HG03558 (cell line): ENCODE measurements around the gene ANKS1B.

ENCODE experiments used
- ATAC-seq: cut with Tn5 transposase; IDR thresholded peaks from one replicate; pipeline ENCODE4 v1.9.1; 2021; ENCODE audit warnings: moderate number of reproducible peaks; ENCODE audit not compliant: unreplicated experiment; ENCODE audit errors: extremely low read depth

ANKS1B gene

DNA sequence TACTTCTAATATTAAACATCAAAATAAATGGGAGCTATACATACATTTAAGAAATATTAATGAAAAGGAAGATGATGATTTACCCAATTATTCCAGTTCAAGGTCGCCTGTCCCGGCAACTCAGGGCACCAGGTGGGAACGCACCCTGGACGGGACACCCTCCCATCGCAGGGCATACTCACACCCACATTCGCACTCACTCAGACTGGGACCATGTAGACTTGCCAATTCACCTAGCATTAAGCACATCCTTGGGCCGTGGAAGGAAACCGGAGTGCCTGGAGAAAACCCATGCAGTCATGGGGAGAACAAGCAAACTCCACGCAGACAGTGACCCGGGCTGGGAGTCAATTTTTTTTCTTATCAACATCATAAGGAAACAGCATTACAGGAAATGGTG is 864.8 kb downstream of the ANKS1B start:
- no peak for ATAC-seq

DNA sequence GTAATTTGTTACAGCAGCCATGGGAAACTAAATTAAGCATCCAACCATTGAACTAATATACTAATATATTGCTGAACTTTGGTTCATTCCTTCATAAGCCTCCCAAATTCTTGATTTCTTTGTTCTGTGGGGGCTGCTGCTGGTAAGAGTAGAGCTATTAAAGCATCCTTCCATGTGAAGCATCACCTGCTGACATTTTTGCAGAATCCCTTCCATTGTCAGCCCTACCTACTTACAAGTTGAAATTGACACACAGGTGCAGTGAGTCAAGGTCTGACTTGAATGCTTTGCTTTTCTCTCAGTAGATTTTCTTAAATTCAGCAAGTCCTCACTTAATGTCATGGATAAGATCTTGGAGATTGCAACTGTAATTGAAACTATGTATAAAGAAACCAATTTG is 865.3 kb downstream of the ANKS1B start:
- ATAC-seq = no peak

DNA sequence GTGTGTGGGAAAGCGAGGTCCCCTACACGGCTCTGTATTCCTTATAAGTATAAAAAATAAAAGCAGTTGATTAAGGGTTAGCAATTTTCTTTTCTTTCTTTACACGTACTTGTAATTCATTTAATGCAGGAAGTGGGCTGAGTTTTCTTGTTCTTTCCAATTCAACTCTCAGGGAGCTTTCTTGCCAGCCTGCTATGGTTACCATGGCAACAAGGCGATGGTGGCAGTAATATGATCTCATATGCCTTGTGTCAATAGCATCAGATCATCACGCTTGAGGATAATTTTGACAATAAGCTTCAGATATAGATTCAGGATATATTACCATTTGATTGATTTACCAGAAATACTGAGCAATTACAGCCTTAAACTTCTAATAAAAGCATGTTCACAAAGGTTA is 873.1 kb downstream of the ANKS1B start:
- no peak for ATAC-seq

DNA sequence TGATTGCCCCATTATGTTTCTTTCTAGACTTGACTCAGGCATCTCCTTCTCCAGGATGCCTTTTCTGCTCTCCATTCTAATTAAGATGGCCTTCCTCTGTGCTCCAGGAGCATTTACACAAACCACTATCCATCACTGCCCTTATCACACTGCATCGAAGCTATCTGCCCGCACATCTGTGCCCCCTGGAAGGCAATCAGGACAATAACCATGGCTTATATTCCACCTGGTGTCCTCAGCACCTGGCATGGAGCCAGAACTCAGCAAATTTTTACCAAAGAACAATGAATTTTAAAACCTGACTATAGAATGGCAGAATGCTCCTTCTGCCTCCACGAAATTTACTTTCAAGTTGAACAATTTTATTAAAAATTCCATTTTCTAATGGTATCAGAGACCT is 873.9 kb downstream of the ANKS1B start:
- no peak for ATAC-seq

DNA sequence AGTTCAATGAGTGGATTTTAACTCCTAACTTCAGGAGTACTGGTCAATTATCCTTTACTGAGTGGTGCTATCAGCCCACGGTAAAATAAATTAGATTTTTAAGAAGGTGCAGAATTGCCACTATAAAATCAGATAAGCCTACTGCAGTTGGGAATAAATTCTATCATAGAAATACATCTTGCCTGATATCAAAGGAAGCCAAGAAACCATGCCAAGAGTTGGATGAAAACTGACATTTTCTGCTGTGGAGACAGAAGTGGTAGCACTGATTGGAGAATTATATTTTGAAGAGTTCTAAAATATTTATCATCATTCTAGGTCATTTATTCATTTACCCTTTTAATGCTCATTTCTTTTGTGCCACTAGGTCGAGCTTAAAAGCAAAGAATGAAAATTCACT is 874.5 kb downstream of the ANKS1B start:
- no peak for ATAC-seq

- no peak for ATAC-seq
Observed at GRCh38 chr12:99108924-99109323, 875.8 kb downstream of the ANKS1B start.

GRCh38 chr12:99099786-99100185 is 885.0 kb downstream of the ANKS1B start:
- ATAC-seq = no peak

DNA sequence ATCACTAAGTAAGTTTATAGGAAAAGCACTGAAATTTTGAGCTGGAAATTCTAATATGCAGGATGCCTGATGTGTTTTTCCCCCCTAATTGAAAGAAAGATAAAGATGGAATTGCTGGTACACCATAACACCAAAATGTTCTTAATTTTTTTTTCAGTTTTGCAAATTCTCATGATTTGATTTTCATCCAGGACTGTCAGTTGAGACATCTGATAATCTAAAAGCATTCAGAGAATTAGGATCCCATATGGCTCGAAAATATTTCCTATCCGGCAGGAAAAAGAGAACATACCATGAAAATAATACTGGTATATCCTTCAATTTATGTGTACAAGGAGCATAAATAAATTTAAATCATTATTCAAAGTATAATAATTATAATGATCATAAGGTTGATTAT is 887.6 kb downstream of the ANKS1B start:
- no peak for ATAC-seq

DNA sequence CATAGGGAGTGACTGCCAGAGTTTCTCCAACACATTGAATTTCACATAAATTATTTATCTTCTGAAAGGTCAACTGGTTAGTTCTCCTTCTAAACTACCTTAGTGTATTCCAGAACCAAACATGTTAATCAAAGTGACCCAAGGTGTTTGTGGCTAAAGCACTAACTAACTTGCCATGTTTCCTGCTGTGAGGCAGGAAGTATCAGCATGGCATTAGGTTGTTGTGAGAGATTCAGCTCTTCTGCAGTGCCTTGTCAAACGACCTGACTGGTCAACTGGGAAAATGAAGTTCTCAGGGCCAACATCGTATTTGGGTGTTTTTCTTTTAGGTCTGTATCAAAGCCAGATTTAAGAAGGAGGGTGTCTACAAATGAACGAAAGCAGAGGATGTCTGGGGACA is 891.6 kb downstream of the ANKS1B start:
- ATAC-seq = no peak

GRCh38 chr12:99092100-99092851 is 892.5 kb downstream of the ANKS1B start:
- no peak for ATAC-seq

- ATAC-seq = no peak
Observed at GRCh38 chr12:99087278-99087677, 897.5 kb downstream of the ANKS1B start.

- ATAC-seq = no peak
Observed at GRCh38 chr12:99079811-99080210, 904.9 kb downstream of the ANKS1B start.

- ATAC-seq = no peak
Observed at GRCh38 chr12:99068993-99069747, 915.6 kb downstream of the ANKS1B start.

GRCh38 chr12:99067171-99067785 is 917.5 kb downstream of the ANKS1B start:
- ATAC-seq = no peak

DNA sequence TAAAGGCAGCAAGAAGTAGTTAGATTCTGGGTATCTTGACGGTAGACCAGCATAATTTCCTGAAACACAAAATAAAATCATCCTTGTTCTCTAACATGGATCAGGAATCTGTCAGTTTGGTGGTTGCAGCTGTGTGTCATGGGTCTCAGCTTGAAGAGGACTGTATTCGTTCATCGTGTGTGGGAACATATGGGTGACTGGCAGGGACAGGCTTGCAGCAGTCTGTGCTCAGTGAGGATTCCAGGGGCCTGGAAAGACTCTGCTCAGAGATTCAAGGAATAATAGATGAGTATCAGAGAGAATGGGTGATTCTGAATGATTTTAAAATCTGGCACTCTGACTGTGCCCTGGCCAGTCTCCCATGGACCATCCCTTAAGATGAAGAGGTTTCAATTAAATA is 918.0 kb downstream of the ANKS1B start:
- no peak for ATAC-seq

DNA sequence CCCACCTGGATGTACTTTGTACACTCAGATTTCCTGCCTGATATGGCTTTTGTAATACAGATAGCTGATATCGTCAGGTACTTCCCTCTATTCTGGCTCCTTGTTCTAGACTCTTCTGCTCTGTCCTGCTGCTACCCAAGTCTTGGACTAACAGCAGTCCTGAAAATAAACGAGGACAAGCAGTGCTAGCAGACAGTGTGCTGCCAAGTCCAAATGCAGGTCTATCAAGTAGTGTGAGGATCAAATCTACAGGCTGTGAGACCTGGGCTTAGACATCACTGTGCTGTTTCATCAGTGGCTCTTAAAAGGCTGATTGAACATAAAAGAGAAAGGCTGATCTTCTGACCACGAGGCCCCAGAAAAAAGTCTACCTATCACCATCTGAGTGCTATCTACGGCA is 921.6 kb downstream of the ANKS1B start:
- no peak for ATAC-seq

- no peak for ATAC-seq
Observed at GRCh38 chr12:99059824-99060511, 924.8 kb downstream of the ANKS1B start.

GRCh38 chr12:99057670-99058069 is 927.1 kb downstream of the ANKS1B start:
- no peak for ATAC-seq

DNA sequence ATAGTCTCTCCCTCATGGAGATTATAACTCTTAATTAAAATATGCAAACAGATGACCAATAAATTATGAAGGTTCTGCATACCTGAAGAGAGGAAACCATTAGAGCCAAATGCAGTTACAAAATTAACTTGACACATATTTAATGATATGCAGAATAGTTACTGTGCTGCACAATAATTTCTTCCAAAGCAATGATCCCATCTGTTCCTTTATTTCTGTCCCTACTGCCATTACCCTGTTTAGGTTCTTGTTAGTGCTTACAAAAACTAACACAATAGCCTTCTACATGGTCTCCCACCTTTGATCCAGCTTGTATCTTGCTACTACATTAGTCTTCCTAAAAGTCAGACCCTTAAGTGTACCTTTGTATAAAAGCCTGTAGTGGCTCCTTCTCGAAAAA is 928.5 kb downstream of the ANKS1B start:
- no peak for ATAC-seq

DNA sequence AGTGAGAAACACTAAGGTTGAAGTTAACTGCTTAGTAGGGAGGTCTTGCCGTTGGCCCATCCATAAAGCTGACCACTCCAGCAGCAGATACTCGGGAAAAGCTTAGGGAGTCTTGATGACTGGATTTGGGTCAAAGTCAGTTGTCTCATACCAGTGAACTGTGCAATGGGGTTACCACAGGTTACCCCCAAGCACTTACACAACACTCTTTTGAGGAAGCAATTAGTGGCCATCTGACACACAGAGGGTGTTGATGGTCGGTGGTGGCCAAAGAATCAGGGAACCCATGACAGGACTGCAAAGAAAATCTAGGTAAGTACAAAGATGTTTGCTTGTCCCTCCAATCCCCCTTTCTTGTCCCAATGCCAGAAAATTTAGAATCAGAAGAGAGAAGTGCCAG is 929.4 kb downstream of the ANKS1B start:
- no peak for ATAC-seq

DNA sequence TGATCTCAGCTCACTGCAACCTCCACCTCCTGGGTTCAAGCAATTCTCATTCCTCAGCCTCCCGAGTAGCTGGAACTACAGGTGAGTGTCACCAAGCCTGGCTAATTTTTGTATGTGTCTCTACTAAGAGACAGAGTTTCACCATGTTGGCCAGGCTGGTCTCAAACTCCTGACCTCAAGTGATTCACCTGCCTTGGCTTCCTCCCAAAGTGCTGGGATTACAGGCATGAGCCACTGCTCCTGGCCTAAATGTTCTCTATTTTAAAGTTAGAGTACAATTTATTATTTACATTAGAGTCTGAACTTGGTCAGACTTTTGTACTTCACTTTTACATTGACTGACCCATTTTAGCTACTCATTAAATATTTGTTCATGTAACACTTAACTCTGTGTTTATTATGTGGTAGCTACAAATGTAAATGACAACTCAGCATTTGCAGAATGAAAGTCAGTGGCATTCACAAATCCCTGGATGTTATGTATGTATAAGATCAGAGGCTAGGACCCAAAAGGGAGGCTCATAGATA is 930.1 kb downstream of the ANKS1B start:
- ATAC-seq = no peak
